ENCODE results near the gene THAP10.

DNA sequence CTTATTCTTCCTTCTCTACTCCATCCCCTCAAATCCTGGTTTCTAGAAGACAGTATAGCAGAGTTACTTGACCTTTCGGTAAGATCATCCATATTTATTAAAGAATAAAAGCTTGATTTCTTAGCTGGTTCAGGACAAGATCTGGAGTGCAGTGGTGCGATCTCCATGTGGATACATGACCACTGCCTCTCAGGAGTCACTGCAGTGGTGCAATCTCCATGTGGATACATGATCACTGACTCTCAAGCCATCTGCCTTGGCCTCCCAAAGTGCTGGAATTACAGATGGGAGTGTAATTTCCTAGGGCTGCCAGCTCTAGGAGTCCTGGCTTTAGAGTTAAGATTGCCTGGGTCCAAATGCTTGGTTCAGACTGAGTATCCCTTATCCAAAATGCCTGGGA, 54.8 kb downstream of the THAP10 start:
- TF ChIP-seq, protein P1, sequence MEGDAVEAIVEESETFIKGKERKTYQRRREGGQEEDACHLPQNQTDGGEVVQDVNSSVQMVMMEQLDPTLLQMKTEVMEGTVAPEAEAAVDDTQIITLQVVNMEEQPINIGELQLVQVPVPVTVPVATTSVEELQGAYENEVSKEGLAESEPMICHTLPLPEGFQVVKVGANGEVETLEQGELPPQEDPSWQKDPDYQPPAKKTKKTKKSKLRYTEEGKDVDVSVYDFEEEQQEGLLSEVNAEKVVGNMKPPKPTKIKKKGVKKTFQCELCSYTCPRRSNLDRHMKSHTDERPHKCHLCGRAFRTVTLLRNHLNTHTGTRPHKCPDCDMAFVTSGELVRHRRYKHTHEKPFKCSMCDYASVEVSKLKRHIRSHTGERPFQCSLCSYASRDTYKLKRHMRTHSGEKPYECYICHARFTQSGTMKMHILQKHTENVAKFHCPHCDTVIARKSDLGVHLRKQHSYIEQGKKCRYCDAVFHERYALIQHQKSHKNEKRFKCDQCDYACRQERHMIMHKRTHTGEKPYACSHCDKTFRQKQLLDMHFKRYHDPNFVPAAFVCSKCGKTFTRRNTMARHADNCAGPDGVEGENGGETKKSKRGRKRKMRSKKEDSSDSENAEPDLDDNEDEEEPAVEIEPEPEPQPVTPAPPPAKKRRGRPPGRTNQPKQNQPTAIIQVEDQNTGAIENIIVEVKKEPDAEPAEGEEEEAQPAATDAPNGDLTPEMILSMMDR (conservative IDR thresholded peaks at IDR 0.05) = no peak
- TF ChIP-seq ZFX (IDR thresholded peaks at IDR 0.05) = no peak
